Lung (tissue), 12 donors: ENCODE data around the gene FLNA. TPM values are rescaled to one million over a fixed set of nuclear protein-coding genes. Genes with fewer than 3 reads are reported as not detected.

Experiments
- ATAC-seq: fragments of 200-7000 bp; cut with Tn5 transposase; one replicate; pipeline ENCODE4 v1.9.1; 2020; ENCODE audit warnings: moderate number of reproducible peaks; ENCODE audit not compliant: insufficient read depth, low FRiP score
- DNase-seq, 3 donors: peaks; one replicate each; pipeline ENCODE4 v3.0.0-alpha.2; 2013 to 2017
- H3K27ac ChIP-seq, 2 donors: one replicate each; pipeline ENCODE4 v1.5.1; 2013; ENCODE audit warnings: mild to moderate bottlenecking in 2 of 2, moderate library complexity in 2 of 2, control low read depth in 1 of 2, inconsistent platforms in 1 of 2, low read depth in 1 of 2, low read length in 1 of 2
- H3K27me3 ChIP-seq, 3 donors: one replicate each; pipeline ENCODE4 v1.5.1; 2013; ENCODE audit warnings: low read length in 2 of 3; ENCODE audit not compliant: control insufficient read depth in 3 of 3, insufficient read depth in 3 of 3
- H3K36me3 ChIP-seq, 4 donors: one replicate each; pipeline ENCODE4 v1.5.1; 2013; ENCODE audit warnings: low read length in 4 of 4, mild to moderate bottlenecking in 1 of 4, moderate library complexity in 1 of 4; ENCODE audit not compliant: control insufficient read depth in 4 of 4, insufficient read depth in 4 of 4
- H3K4me1 ChIP-seq, 5 donors: one replicate each; pipeline ENCODE4 v1.5.1; 2013; ENCODE audit warnings: low read length in 5 of 5, mild to moderate bottlenecking in 2 of 5, moderate library complexity in 1 of 5; ENCODE audit not compliant: control insufficient read depth in 5 of 5, insufficient read depth in 5 of 5
- H3K4me3 ChIP-seq: one replicate; pipeline ENCODE4 v1.5.1; 2013; ENCODE audit warnings: mild to moderate bottlenecking, control low read depth, moderate library complexity
- H3K9ac ChIP-seq, 2 donors: one replicate each; pipeline ENCODE4 v1.5.1; 2013; ENCODE audit warnings: low read length in 2 of 2, control low read depth in 1 of 2; ENCODE audit not compliant: insufficient read depth in 1 of 2
- H3K9me3 ChIP-seq, 4 donors: one replicate each; pipeline ENCODE4 v1.5.1; 2013; ENCODE audit warnings: low read length in 3 of 4, mild to moderate bottlenecking in 1 of 4, moderate library complexity in 1 of 4; ENCODE audit not compliant: control insufficient read depth in 4 of 4, insufficient read depth in 3 of 4
- WGBS, 2 donors: extraction: QIAGEN DNeasy Blood & Tissue Kit; methylation state at CpG; one replicate each; pipeline ENCODE4 v1.1.7; 2013; 5-methylcytosine and 5-hydroxymethylcytosine counted together
- polyA plus RNA-seq, 2 donors: library from polyadenylated mRNA; stranded (reverse); fragments of 200-250 nt; gene quantifications; one replicate each; pipeline ENCODE4 v1.2.1, GENCODE V29; 2013
- total RNA-seq, 2 donors: library from RNA; depleted of rRNA in 1 of 2; stranded (reverse); fragments of >200 nt in 1 of 2; gene quantifications; one replicate each; pipeline ENCODE4 v1.2.1, GENCODE V29; 2014 to 2021
- TF ChIP-seq, protein P1 (sequence below): IDR thresholded peaks from 2 replicates; pipeline ENCODE4 v1.5.1; 2012; ENCODE audit warnings: mild to moderate bottlenecking; ENCODE audit errors: control extremely low read depth, extremely low read depth
- donor health status: control.
- donor health status: control.
- donor health status: Bipolar disorder and iron deficiency.
- donor health status: healthy.
- donor health status: DM: yes; HTN: yes; CAD: no.

FLNA gene
- total and polyA plus RNA-seq, 4 donors: 602 to 1,802 (median 714) TPM

GRCh38 chrX:154366666-154367055, 7.8 kb downstream of the FLNA start:
- Histone ChIP-seq H3K9me3 (peaks cover 0 to 15% (median 0%) of the 10 kb centered on the region in 4 donors), H3K4me3 (no peak overlapping the region), H3K27ac (peak overlapping the region; percentile 12 to 13), H3K27me3 (no peaks in the 10 kb centered on the region), H3K9ac (no peak overlapping the region), H3K36me3 (peaks cover 22 to 51% (median 34%) of the 10 kb centered on the region in 4 donors), H3K4me1 (peaks cover 0 to 10% (median 0%) of the 10 kb centered on the region in 5 donors)
- TF ChIP-seq, protein P1, sequence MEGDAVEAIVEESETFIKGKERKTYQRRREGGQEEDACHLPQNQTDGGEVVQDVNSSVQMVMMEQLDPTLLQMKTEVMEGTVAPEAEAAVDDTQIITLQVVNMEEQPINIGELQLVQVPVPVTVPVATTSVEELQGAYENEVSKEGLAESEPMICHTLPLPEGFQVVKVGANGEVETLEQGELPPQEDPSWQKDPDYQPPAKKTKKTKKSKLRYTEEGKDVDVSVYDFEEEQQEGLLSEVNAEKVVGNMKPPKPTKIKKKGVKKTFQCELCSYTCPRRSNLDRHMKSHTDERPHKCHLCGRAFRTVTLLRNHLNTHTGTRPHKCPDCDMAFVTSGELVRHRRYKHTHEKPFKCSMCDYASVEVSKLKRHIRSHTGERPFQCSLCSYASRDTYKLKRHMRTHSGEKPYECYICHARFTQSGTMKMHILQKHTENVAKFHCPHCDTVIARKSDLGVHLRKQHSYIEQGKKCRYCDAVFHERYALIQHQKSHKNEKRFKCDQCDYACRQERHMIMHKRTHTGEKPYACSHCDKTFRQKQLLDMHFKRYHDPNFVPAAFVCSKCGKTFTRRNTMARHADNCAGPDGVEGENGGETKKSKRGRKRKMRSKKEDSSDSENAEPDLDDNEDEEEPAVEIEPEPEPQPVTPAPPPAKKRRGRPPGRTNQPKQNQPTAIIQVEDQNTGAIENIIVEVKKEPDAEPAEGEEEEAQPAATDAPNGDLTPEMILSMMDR: no peak
- WGBS, 2 donors: 83 to 86% methylated on average over 7 to 11 of the region's 11 CpGs
- DNase-seq (no peak), ATAC-seq (no peak)

DNA sequence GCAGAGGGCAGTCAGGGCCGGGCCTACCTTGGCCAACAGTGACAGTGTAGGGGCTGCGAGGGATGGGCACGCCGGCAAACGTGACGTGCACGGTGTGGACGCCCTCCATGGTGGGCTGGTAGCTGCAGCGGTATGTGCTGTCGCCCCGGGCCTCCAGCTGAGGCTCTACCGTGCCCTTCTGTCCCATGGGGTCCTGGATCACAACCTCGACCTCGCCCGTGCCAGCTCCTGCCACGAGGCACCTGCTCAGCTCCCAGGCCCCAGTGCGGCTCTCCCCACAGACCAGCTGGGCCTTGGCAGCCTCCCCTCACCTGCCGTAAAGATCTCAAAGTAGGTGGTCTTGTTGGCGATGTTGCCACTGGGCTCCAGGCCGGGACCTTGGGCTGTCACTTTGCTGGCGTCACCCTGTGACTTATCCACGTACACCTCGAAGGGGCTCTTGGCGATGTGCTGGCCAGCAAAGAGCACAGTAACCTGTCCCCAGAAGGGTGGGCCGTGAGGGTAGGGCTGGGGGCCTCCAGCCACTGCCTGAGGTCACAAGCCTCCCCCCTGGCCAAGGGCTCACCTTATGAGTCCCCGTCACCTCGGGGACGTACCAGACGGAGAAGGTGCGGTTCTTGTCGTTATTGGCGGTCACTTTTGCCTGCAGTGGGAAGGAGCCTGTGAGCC, 8.3 kb downstream of the FLNA start:
- Histone ChIP-seq H3K27ac (peak overlapping the region; percentile 13 to 49), H3K9me3 (peaks cover 0 to 15% (median 0%) of the 10 kb centered on the region in 4 donors), H3K4me1 (peaks cover 0 to 10% (median 0%) of the 10 kb centered on the region in 5 donors), H3K27me3 (no peaks in the 10 kb centered on the region), H3K9ac (no peak overlapping the region), H3K4me3 (no peak overlapping the region), H3K36me3 (peaks cover 26 to 56% (median 36%) of the 10 kb centered on the region in 4 donors)
- 89 to 95% methylated on average over 29 to 32 of the region's 32 CpGs for WGBS, 2 donors
- no peak for ATAC-seq
- no peak for DNase-seq
- TF ChIP-seq, protein P1: no peak

DNA sequence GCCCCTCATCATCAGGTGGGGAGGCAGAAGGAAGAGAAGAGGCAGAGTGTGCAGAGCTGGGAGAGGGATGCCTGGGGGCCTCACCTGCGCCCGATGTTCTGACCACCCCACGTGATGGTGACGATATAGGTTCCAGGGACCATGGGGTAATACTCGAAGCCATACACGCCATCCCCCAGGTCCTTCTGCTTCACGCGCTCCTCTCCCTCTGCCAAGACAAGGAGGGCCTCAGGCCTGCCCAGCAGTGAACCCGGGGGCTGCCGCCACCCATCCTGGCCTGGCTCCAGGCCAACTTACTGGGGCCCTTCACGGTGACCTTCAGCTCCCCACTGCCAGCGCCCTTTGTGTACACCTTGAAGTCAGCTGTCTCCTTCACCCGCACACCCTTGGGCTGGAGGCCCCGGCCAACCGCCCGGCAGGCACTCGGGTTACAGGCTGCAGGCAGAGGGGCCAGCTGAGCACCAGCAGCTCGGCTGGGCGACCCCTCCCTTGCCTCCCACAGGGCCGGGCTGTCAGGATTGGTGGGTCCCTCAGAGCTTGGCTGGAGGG, 9.3 kb downstream of the FLNA start:
- peaks cover 0 to 12% (median 0%) of the 10 kb centered on the region in 4 donors for H3K9me3 ChIP-seq
- no peak overlapping the region for H3K9ac ChIP-seq
- 84 to 86% methylated on average over 8 to 20 of the region's 20 CpGs for WGBS, 2 donors
- peak overlapping the region in 1 of 2 donors; percentile 49 for H3K27ac ChIP-seq
- H3K4me3 ChIP-seq: no peak overlapping the region
- H3K36me3 ChIP-seq: peaks cover 29 to 61% (median 35%) of the 10 kb centered on the region in 4 donors
- ATAC-seq: no peak
- no peak for DNase-seq
- TF ChIP-seq, protein P1: no peak
- no peaks in the 10 kb centered on the region for H3K27me3 ChIP-seq
- H3K4me1 ChIP-seq: peaks cover 0 to 10% (median 0%) of the 10 kb centered on the region in 5 donors
